H9 (cell line): ENCODE measurements around the gene HK2. TPM values are rescaled to one million over a fixed set of nuclear protein-coding genes. Genes with fewer than 3 reads are reported as not detected.

Experiments used
- DNase-seq: peaks from one replicate; pipeline ENCODE4 v3.0.0-alpha.2; 2017
- H2AFZ ChIP-seq: one replicate; pipeline ENCODE4 v1.6.1; 2013; ENCODE audit warnings: mild to moderate bottlenecking, low read length, control low read depth, moderate library complexity
- H2AK5ac ChIP-seq: 2 replicates; pipeline ENCODE4 v1.6.1; 2013; ENCODE audit warnings: low read length, control low read depth, mixed read lengths; ENCODE audit not compliant: insufficient read length
- H2BK120ac ChIP-seq: one replicate; pipeline ENCODE4 v1.6.1; 2013; ENCODE audit warnings: low read depth, mild to moderate bottlenecking, low read length, control low read depth, inconsistent platforms; ENCODE audit not compliant: poor library complexity, severe bottlenecking
- H2BK12ac ChIP-seq: 2 replicates; pipeline ENCODE4 v1.6.1; 2013; ENCODE audit warnings: low read length, control low read depth, mixed read lengths, low read depth; ENCODE audit not compliant: insufficient read length
- H2BK15ac ChIP-seq: 2 replicates; pipeline ENCODE4 v1.6.1; 2013; ENCODE audit warnings: low read depth, low read length, control low read depth
- H2BK20ac ChIP-seq: one replicate; pipeline ENCODE4 v1.6.1; 2013; ENCODE audit warnings: low read depth, mild to moderate bottlenecking, low read length, control low read depth, inconsistent platforms; ENCODE audit not compliant: poor library complexity, severe bottlenecking
- H2BK5ac ChIP-seq: 2 replicates; pipeline ENCODE4 v1.6.1; 2013; ENCODE audit warnings: low read length, control low read depth, mixed read lengths; ENCODE audit not compliant: insufficient read length
- H3K14ac ChIP-seq: 2 replicates; pipeline ENCODE4 v1.6.1; 2013; ENCODE audit warnings: low read length, control low read depth; ENCODE audit not compliant: insufficient read depth
- H3K18ac ChIP-seq: 2 replicates; pipeline ENCODE4 v1.6.1; 2013; ENCODE audit warnings: low read depth, mild to moderate bottlenecking, mixed read lengths, low read length, control low read depth; ENCODE audit not compliant: insufficient read length
- H3K23ac ChIP-seq: 2 replicates; pipeline ENCODE4 v1.6.1; 2013; ENCODE audit warnings: low read length, control low read depth, mixed read lengths, low read depth; ENCODE audit not compliant: insufficient read length
- H3K23me2 ChIP-seq: 2 replicates; pipeline ENCODE4 v1.6.1; 2013; ENCODE audit warnings: low read depth, mild to moderate bottlenecking, mixed read lengths, low read length, control low read depth; ENCODE audit not compliant: insufficient read length, poor library complexity, severe bottlenecking
- H3K27ac ChIP-seq: 2 replicates; pipeline ENCODE4 v1.5.1; 2013; ENCODE audit warnings: low read length, control low read depth, mixed read lengths, low read depth; ENCODE audit not compliant: insufficient read length
- H3K27me3 ChIP-seq: 2 replicates; pipeline ENCODE4 v1.6.1; 2013; ENCODE audit warnings: low read length, control low read depth, inconsistent platforms; ENCODE audit not compliant: insufficient read depth
- H3K4ac ChIP-seq: 2 replicates; pipeline ENCODE4 v1.6.1; 2013; ENCODE audit warnings: low read depth, mild to moderate bottlenecking, control low read depth, inconsistent platforms, low read length, moderate library complexity
- H3K4me1 ChIP-seq: 2 replicates; pipeline ENCODE4 v1.6.1; 2013; ENCODE audit warnings: low read length, control low read depth, inconsistent platforms; ENCODE audit not compliant: insufficient read depth
- H3K4me2 ChIP-seq: 2 replicates; pipeline ENCODE4 v1.6.1; 2013; ENCODE audit warnings: low read length, control low read depth, mixed read lengths; ENCODE audit not compliant: insufficient read length, insufficient read depth
- H3K56ac ChIP-seq: 2 replicates; pipeline ENCODE4 v1.6.1; 2013; ENCODE audit warnings: low read depth, mild to moderate bottlenecking, mixed read lengths, low read length, control low read depth; ENCODE audit not compliant: insufficient read length
- H3K79me1 ChIP-seq: 2 replicates; pipeline ENCODE4 v1.6.1; 2013; ENCODE audit warnings: low read depth, mild to moderate bottlenecking, moderate library complexity, low read length, control low read depth, inconsistent platforms; ENCODE audit not compliant: insufficient read depth, poor library complexity, severe bottlenecking
- H3K79me2 ChIP-seq: 2 replicates; pipeline ENCODE4 v1.6.1; 2013; ENCODE audit warnings: low read length, control low read depth, inconsistent platforms; ENCODE audit not compliant: insufficient read depth
- H3K9ac ChIP-seq: 2 replicates; pipeline ENCODE4 v1.6.1; 2013; ENCODE audit warnings: low read length, control low read depth, mixed read lengths; ENCODE audit not compliant: insufficient read length; ENCODE audit errors: extremely low read depth
- H3K9me3 ChIP-seq: one replicate; pipeline ENCODE4 v1.6.1; 2013; ENCODE audit warnings: low read depth, low read length, inconsistent platforms; ENCODE audit not compliant: control insufficient read depth
- H3T11ph ChIP-seq: one replicate; pipeline ENCODE4 v1.6.1; 2013; ENCODE audit warnings: mild to moderate bottlenecking, low read length, control low read depth, inconsistent platforms
- H4K20me1 ChIP-seq: one replicate; pipeline ENCODE4 v1.6.1; 2013; ENCODE audit not compliant: control insufficient read depth, insufficient read length, insufficient read depth
- H4K5ac ChIP-seq: 2 replicates; pipeline ENCODE4 v1.6.1; 2013; ENCODE audit warnings: low read depth, mild to moderate bottlenecking, mixed read lengths, low read length, control low read depth; ENCODE audit not compliant: insufficient read length
- H4K8ac ChIP-seq: replicated peaks from 2 replicates; pipeline ENCODE4 v1.6.1; 2013; ENCODE audit warnings: low read length, control low read depth, mixed read lengths, low read depth; ENCODE audit not compliant: insufficient read length
- H4K91ac ChIP-seq: 2 replicates; pipeline ENCODE4 v1.6.1; 2013; ENCODE audit warnings: low read depth, mild to moderate bottlenecking, moderate library complexity, mixed read lengths, low read length, control low read depth; ENCODE audit not compliant: insufficient read length
- H3K27ac Mint-ChIP-seq, 3 experiments: 2 replicates in 2 of 3; 3 replicates in 1 of 3; pipeline ENCODE4 v1.8.0; 2020 to 2021; ENCODE audit warnings: mixed read lengths in 3 of 3, mild to moderate bottlenecking in 1 of 3, moderate library complexity in 1 of 3
- H3K27me3 Mint-ChIP-seq: 2 replicates; pipeline ENCODE4 v1.8.0; 2021; ENCODE audit warnings: low read depth, mild to moderate bottlenecking, moderate library complexity, mixed read lengths
- H3K36me3 Mint-ChIP-seq, 3 experiments: 2 replicates in 2 of 3; 3 replicates in 1 of 3; pipeline ENCODE4 v1.8.0; 2020 to 2021; ENCODE audit warnings: low read depth in 3 of 3, mixed read lengths in 3 of 3; ENCODE audit not compliant: insufficient read depth in 1 of 3
- H3K4me1 Mint-ChIP-seq, 2 experiments: 2 replicates each; pipeline ENCODE4 v1.8.0; 2020; ENCODE audit warnings: mixed read lengths in 2 of 2
- H3K4me3 Mint-ChIP-seq, 2 experiments: 2 replicates in 1 of 2; 3 replicates in 1 of 2; pipeline ENCODE4 v1.8.0; 2020 to 2021; ENCODE audit warnings: mild to moderate bottlenecking in 2 of 2, mixed read lengths in 2 of 2, moderate library complexity in 1 of 2
- H3K9me3 Mint-ChIP-seq, 2 experiments: 2 replicates in 1 of 2; 3 replicates in 1 of 2; pipeline ENCODE4 v1.8.0; 2020; ENCODE audit warnings: mild to moderate bottlenecking in 2 of 2, mixed read lengths in 2 of 2, moderate library complexity in 1 of 2
- WGBS: extraction: QIAGEN DNeasy Blood & Tissue Kit; methylation state at CpG from one replicate; pipeline ENCODE4 v1.1.7; 2013; ENCODE audit warnings: missing lambda C conversion rate, low lambda C conversion rate, mixed read lengths; ENCODE audit not compliant: insufficient read length; ENCODE audit errors: extremely low coverage; 5-methylcytosine and 5-hydroxymethylcytosine counted together
- total RNA-seq: library from RNA; stranded (reverse); gene quantifications from 2 replicates; pipeline ENCODE4 v1.2.1, GENCODE V29; 2021
- TF ChIP-seq, protein P1 (sequence below): fragments of 200-600 bp; sonication (generic); conservative IDR thresholded peaks from 3 replicates; pipeline ENCODE4 v1.8.0; 2021; ENCODE audit warnings: antibody characterized with exemption, mild to moderate bottlenecking

HK2 gene
- total RNA-seq, 1 experiment from 2014 or later, result 54.3 TPM

DNA sequence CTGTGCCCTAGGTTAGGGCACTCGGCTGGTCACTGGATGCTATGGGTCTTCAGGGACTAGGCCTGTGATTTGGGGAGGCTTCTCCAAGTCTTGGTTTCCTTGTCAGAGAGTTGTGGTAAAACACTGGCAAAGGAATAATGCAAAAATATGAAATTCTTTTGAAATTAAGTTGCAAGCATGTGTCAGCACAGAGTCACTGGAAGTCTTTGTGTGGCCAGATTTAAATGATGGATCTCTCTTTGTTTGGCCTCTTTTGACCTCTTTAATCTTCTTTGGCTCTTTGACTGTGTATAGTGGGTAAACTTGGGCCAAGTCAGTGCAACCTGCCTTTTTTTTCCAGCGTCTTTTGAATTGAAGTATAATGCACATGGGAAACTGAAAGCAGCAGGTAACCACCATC lies 12.1 kb downstream of the HK2 start:
- H2BK120ac ChIP-seq, result no peak overlapping the region
- no peak overlapping the region for H4K8ac ChIP-seq
- no peak overlapping the region for H2AK5ac ChIP-seq
- no peak overlapping the region for H3K9ac ChIP-seq
- H2BK5ac ChIP-seq, result no peak overlapping the region
- no peak overlapping the region for H2BK12ac ChIP-seq
- no peak overlapping the region for H3K23ac ChIP-seq
- H3K4me1 ChIP-seq, result peaks cover 35% of the 10 kb centered on the region; the same call in 1 of the 2 replicates
- no peak overlapping the region for H3K4me3 Mint-ChIP-seq
- TF ChIP-seq, protein P1, sequence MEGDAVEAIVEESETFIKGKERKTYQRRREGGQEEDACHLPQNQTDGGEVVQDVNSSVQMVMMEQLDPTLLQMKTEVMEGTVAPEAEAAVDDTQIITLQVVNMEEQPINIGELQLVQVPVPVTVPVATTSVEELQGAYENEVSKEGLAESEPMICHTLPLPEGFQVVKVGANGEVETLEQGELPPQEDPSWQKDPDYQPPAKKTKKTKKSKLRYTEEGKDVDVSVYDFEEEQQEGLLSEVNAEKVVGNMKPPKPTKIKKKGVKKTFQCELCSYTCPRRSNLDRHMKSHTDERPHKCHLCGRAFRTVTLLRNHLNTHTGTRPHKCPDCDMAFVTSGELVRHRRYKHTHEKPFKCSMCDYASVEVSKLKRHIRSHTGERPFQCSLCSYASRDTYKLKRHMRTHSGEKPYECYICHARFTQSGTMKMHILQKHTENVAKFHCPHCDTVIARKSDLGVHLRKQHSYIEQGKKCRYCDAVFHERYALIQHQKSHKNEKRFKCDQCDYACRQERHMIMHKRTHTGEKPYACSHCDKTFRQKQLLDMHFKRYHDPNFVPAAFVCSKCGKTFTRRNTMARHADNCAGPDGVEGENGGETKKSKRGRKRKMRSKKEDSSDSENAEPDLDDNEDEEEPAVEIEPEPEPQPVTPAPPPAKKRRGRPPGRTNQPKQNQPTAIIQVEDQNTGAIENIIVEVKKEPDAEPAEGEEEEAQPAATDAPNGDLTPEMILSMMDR, result no peak
- no peaks in the 10 kb centered on the region for H4K20me1 ChIP-seq
- no peak overlapping the region for H3K56ac ChIP-seq
- H3K9me3 Mint-ChIP-seq, result no peaks in the 10 kb centered on the region
- no peak overlapping the region for H4K5ac ChIP-seq
- H4K91ac ChIP-seq, result no peak overlapping the region
- no peak overlapping the region for H3K4me2 ChIP-seq
- peaks cover 18% of the 10 kb centered on the region for H3K79me1 ChIP-seq
- no peak for DNase-seq
- WGBS, result no CpG with 5 or more reads among the region's 2 CpGs
- H3T11ph ChIP-seq, result no peak overlapping the region
- H3K18ac ChIP-seq, result no peak overlapping the region
- no peaks in the 10 kb centered on the region for H3K9me3 ChIP-seq
- no peak overlapping the region for H2BK15ac ChIP-seq
- no peak overlapping the region for H3K27ac Mint-ChIP-seq
- H3K27ac ChIP-seq, result no peak overlapping the region
- no peak overlapping the region for H3K4ac ChIP-seq
- no peaks in the 10 kb centered on the region for H3K27me3 Mint-ChIP-seq
- no peak overlapping the region for H3K14ac ChIP-seq
- H2AFZ ChIP-seq, result no peak overlapping the region
- peaks cover 90 to 92% of the 10 kb centered on the region in 2 experiments for H3K4me1 Mint-ChIP-seq
- H3K36me3 Mint-ChIP-seq, result peaks cover under 1 to 27% (median 9%) of the 10 kb centered on the region in 3 experiments; a peak in 6 of 7 replicates
- H2BK20ac ChIP-seq, result no peak overlapping the region
- no peaks in the 10 kb centered on the region for H3K27me3 ChIP-seq
- peaks cover 60% of the 10 kb centered on the region for H3K79me2 ChIP-seq
- no peaks in the 10 kb centered on the region for H3K23me2 ChIP-seq
